Measurements from ENCODE around the gene ZNF786. TPM values are rescaled to one million over a fixed set of nuclear protein-coding genes. Genes with fewer than 3 reads are reported as not detected.
"Not testable (repeated sequence)": the region's sequence is repeated elsewhere in the genome, so short reads cannot be mapped to it uniquely, and the experiment has no call there.

Gene ZNF786
- total RNA-seq, 1 donor from 2014 or later, result 10.2 TPM

GRCh38 chr7:149046416-149046815 is 44.1 kb downstream of the ZNF786 start:
- Mint-ChIP-seq H3K27me3 (ENCODE audit: unreplicated experiment) (peaks cover 3% of the 10 kb centered on the region), H3K36me3 (ENCODE audit: unreplicated experiment) (no peaks in the 10 kb centered on the region), H3K4me1 (ENCODE audit: unreplicated experiment) (no peaks in the 10 kb centered on the region), H3K4me3 (ENCODE audit: unreplicated experiment) (no peak overlapping the region), H3K27ac (ENCODE audit: unreplicated experiment) (no peak overlapping the region), H3K9me3 (ENCODE audit: unreplicated experiment) (no peaks in the 10 kb centered on the region)
- TF ChIP-seq CTCF (IDR thresholded peaks at IDR 0.05), result no peak
- DNase-seq (ENCODE audit: extremely low spot score, unreplicated experiment), result no peak

- no peaks in the 10 kb centered on the region for H3K4me1 Mint-ChIP-seq (ENCODE audit: unreplicated experiment)
- H3K27me3 Mint-ChIP-seq (ENCODE audit: unreplicated experiment), result no peaks in the 10 kb centered on the region
- TF ChIP-seq CTCF (IDR thresholded peaks at IDR 0.05), result no peak
- H3K27ac Mint-ChIP-seq (ENCODE audit: unreplicated experiment), result no peak overlapping the region
- DNase-seq (ENCODE audit: extremely low spot score, unreplicated experiment), result no peak
- no peaks in the 10 kb centered on the region for H3K9me3 Mint-ChIP-seq (ENCODE audit: unreplicated experiment)
- no peaks in the 10 kb centered on the region for H3K36me3 Mint-ChIP-seq (ENCODE audit: unreplicated experiment)
- H3K4me3 Mint-ChIP-seq (ENCODE audit: unreplicated experiment), result no peak overlapping the region
These were observed 46.6 kb downstream of the ZNF786 start for GRCh38 chr7:149043936-149044335.

- Mint-ChIP-seq H3K4me1 (ENCODE audit: unreplicated experiment) (no peaks in the 10 kb centered on the region), H3K9me3 (ENCODE audit: unreplicated experiment) (no peaks in the 10 kb centered on the region), H3K36me3 (ENCODE audit: unreplicated experiment) (no peaks in the 10 kb centered on the region), H3K27ac (ENCODE audit: unreplicated experiment) (no peak overlapping the region), H3K4me3 (ENCODE audit: unreplicated experiment) (no peak overlapping the region), H3K27me3 (ENCODE audit: unreplicated experiment) (no peaks in the 10 kb centered on the region)
- DNase-seq (ENCODE audit: extremely low spot score, unreplicated experiment), result no peak
- TF ChIP-seq CTCF (IDR thresholded peaks at IDR 0.05), result no peak
These were observed 49.2 kb downstream of the ZNF786 start for GRCh38 chr7:149041350-149041749.

- H3K27me3 Mint-ChIP-seq (ENCODE audit: unreplicated experiment); H3K4me3 Mint-ChIP-seq (ENCODE audit: unreplicated experiment); H3K36me3 Mint-ChIP-seq (ENCODE audit: unreplicated experiment); H3K27ac Mint-ChIP-seq (ENCODE audit: unreplicated experiment); DNase-seq (ENCODE audit: extremely low spot score, unreplicated experiment); H3K9me3 Mint-ChIP-seq (ENCODE audit: unreplicated experiment); H3K4me1 Mint-ChIP-seq (ENCODE audit: unreplicated experiment): not testable (repeated sequence)
These were observed 51.9 kb downstream of the ZNF786 start for GRCh38 chr7:149038641-149039040.

- Mint-ChIP-seq H3K27me3 (ENCODE audit: unreplicated experiment) (peaks cover 3% of the 10 kb centered on the region), H3K27ac (ENCODE audit: unreplicated experiment) (no peak overlapping the region), H3K9me3 (ENCODE audit: unreplicated experiment) (no peaks in the 10 kb centered on the region), H3K36me3 (ENCODE audit: unreplicated experiment) (no peaks in the 10 kb centered on the region), H3K4me1 (ENCODE audit: unreplicated experiment) (no peaks in the 10 kb centered on the region), H3K4me3 (ENCODE audit: unreplicated experiment) (no peak overlapping the region)
- TF ChIP-seq CTCF (IDR thresholded peaks at IDR 0.05), result no peak
- no peak for DNase-seq (ENCODE audit: extremely low spot score, unreplicated experiment)
These were observed 53.8 kb downstream of the ZNF786 start for GRCh38 chr7:149036676-149037075.

- Mint-ChIP-seq H3K9me3 (ENCODE audit: unreplicated experiment) (no peaks in the 10 kb centered on the region), H3K4me1 (ENCODE audit: unreplicated experiment) (peaks cover 22% of the 10 kb centered on the region), H3K36me3 (ENCODE audit: unreplicated experiment) (no peaks in the 10 kb centered on the region), H3K27ac (ENCODE audit: unreplicated experiment) (no peak overlapping the region), H3K4me3 (ENCODE audit: unreplicated experiment) (no peak overlapping the region), H3K27me3 (ENCODE audit: unreplicated experiment) (peaks cover 4% of the 10 kb centered on the region)
- no peak for TF ChIP-seq CTCF (IDR thresholded peaks at IDR 0.05)
- DNase-seq (ENCODE audit: extremely low spot score, unreplicated experiment), result no peak
These were observed 59.1 kb downstream of the ZNF786 start for GRCh38 chr7:149031353-149031910.

- H3K27me3 Mint-ChIP-seq (ENCODE audit: unreplicated experiment); H3K36me3 Mint-ChIP-seq (ENCODE audit: unreplicated experiment); H3K27ac Mint-ChIP-seq (ENCODE audit: unreplicated experiment); DNase-seq (ENCODE audit: extremely low spot score, unreplicated experiment); H3K4me3 Mint-ChIP-seq (ENCODE audit: unreplicated experiment); H3K9me3 Mint-ChIP-seq (ENCODE audit: unreplicated experiment): not testable (repeated sequence)
- peaks cover 30% of the 10 kb centered on the region for H3K4me1 Mint-ChIP-seq (ENCODE audit: unreplicated experiment)
These were observed 60.1 kb downstream of the ZNF786 start for GRCh38 chr7:149030439-149030838.

All from osteocyte (in vitro differentiated cells).